Activated CD8-positive, alpha-beta memory T cell treated with anti-CD3 and anti-CD28 coated beads, Interleukin-2, amount 50 U/mL, for 4 hours (primary cell): ENCODE data around the gene SLF2.

Experiments used
- DNase-seq: peaks from one replicate; pipeline ENCODE4 v3.0.0-alpha.2; 2020

Gene SLF2

DNA sequence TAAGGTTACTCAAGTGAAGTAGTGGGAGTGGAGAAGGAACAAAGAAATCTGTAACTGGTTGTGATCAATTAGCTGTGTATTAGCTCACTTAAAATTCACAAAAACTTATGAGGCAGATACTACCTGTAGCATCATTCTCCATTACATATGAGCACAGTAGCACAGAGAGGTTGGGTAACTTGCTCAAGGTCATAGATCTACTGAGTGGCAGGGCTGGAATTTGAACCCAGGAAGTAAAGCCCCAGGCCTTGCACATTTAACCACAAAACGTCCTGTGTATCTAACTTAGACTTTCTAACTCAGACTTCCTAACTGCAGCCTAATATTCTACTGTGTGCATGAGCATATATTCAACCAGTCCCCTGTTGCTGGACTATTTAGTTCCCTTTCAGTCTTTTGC, 5.6 kb upstream of the SLF2 start:
- no peak for DNase-seq

DNA sequence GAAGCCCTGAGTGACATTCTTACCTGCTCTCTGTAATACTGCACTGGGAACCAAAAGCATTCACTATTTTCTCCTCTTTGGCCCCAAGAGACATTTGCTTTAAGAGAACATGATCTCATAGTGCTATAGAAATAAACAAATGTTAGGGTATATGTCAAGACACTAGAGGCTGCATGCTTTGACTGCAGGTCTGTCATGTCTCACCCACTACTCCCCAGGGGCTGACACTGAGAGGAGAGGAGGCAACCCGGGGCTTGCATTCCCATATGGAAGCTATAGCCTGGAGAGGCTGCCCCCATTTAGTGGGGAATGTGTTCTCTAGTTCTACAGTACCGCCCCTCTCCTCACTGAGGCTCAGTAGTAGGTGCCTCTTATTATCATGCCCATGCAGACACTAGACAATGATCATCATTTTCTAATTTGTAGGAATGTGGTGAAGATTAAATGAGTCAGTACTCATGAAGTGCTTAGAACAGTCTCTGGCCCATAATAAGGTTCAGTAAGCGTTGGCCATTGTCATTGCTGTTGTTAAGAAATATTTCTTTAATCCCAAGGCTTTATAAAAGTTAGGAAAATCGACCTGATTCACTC, 4.9 kb upstream of the SLF2 start:
- DNase-seq = no peak

DNA sequence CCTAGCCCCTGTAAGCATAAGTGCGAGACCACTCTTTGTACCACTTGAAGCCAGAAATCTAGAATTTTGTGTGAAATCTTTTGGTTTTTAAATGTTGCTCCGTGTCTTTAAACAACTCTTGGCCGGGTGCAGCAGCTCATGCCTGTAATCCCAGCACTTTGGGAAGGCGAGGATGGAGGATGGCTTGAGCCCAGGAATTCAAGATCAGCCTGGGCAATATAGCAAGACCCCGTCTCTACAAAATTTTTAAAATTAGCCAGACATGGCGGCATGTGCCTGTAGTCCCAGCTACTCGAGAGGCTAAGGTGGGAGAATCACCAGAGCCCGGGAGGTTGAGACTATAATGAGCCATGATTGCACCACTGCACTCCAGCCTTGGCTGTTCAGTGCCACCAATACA, 4.4 kb upstream of the SLF2 start:
- no peak for DNase-seq

DNA sequence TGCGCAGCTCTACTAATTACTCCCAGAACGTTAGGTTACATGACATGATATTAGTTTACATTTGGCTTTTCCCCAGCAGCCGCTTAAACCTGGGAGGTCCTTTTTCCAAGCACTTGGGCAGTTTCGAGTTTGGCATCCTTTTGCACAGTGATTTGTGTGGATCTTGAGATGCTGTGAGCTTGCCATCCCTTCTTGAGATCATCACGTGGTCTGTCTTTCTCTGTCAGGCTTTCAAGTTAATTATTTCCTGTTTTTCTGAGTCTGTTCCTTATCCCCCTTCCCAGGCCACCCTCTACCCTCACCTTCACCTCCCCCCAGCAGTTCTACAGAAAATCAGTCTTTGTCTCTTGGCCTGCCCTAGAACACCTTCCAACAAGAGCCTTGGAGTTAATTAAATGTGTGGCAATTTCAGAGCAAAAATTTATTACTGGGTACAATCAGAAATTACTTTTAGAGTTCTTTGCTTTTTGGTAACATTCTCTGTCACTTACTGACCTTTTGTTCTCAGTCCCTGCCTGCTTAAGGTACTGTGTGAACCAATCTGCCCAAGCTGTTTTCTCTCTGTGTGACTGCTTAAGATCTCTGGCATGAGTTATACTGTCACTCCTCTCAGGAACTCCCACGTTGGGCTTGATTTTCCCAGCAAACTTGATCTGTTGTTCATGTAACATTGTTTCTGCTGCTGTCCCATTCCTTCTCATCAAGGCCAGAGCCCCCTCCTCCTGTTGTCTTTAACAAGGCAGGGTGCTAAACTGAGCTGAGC, 3.1 kb upstream of the SLF2 start:
- DNase-seq = no peak

DNA sequence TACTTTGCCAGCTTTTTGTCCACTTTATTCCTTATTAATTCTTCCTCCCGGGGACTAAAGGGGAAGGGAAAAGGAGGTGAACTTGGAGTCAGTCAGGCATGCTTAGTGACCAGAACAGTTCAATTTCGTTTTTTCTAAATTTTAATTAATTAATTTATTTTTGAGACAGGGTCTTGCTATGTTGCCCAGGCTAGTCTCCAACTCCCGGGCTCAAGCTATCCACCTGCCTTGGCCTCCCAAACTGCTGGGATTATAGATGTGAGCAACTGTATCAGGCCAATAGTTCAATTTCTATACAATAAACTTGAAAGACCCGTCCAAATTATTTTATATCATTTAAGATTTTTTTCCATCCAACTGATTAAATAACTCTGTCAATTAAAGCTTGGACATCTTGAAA, 1.3 kb upstream of the SLF2 start:
- DNase-seq = no peak

DNA sequence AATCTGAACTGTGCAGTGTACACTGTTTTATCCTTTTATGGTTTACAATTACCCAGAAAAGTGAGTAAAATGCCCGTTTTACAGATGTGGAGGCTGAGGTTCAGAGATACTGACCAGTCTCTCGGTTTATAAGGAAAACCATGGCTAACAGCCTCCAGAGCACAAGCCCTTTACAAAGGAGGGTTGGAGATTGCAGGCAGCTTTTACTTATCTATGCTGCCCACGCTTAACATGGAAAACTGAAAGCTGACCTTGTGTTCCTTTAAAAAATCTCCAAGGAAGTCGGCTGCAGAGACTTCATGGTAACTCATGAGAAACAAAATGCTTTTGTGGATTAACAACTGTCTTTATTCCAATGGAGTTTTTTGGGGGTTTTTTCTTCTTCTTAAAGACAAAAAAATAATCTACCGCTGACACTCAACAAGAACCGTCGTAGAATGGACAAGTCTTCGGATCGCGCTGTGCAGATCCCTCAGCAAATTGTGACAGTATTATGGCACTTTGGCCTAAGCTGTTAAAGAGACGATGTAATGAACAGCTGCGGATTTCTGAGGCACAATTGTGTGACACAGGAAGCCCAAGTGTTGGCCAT, 654 bp upstream of the SLF2 start:
- DNase-seq = no peak

DNA sequence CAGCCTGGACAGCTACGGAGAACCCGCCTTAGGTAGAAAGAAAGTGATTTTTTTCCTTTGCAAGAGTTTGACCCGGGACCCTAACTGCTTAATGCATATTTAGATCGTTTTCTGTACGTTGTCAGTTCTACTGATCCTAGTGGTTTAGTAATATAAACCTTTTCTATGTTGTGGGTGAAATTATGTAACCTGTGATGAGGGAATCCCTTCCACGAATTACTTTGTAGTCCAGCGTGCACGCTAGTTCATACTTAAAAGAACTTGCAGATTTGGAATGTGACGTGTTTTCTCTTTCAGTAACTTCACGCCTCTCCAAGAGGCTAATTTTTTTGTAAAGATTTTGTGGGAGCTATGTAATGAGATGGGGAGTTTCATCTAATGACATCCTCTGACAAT, 705 bp downstream of the SLF2 start:
- no peak for DNase-seq

DNA sequence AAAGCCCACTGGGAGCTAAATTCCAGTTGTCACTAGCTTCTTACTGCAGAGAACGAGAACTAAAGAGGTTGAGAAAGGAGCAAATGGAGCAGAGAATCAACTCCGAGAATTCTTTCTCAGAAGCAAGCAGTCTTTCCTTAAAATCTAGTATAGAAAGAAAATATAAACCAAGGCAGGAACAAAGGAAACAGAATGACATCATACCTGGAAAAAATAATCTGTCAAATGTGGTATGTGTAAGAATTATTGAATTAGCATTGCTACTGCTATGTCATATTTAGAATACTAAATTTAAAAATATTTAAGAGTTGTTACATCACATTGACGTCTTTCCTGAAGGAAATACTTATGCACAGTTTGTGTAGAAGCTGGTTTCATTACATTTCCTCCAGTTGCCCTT, 4.3 kb downstream of the SLF2 start:
- DNase-seq = no peak

DNA sequence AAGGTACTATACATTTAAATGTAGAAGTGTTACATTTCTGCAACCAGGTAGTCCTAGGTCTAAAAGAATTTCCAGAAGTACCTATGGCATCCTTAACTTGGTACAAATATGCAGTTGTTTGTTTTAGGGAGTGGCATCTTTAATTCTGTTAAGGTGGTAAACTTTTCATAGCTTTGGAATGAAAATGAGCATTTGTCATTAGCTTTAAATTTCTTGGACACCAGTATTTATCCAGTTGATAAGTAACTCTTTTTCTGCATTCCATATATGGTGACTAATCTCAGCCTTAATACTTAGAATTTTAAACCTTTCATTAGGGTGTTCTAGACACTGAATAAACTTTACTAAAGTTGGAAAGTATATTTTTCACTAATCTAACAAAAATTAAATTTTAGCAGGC, 10.8 kb downstream of the SLF2 start:
- no peak for DNase-seq

DNA sequence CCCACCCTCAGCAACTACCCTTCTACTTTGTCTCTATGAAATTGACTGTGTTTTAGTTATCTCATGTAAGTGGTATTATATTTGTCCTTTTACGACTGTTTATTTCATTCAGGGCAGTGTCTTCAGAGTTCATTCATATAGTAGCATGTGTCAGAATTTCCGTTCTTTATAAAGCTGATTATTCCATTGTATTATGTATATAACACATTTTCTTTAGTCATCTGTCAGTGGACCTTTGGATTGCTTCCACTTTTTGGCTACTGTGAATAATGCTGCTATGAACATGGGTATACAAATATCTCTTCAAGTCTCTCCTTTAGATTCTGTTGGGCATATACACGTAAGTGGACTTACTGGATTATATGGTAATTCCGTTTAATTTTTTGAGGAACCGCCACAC, 14.5 kb downstream of the SLF2 start:
- DNase-seq = no peak

DNA sequence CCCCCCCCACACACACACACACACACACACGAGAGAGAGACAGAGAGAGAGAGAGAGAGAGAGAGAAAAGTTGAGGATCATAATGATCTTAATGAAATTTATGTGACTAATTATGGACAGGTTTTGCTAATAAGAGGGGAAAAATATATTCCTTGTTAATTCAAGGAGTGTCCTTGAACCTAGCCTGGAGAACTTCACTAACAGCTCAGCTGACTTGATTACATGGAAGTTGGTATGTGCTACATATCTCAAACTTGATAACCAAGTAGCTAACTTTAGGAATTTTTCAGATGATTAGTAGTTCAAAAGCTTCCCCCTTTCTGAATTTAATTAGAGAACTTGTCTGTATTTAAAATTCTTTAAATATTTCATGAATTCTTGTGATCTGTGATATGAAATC, 15.3 kb downstream of the SLF2 start:
- no peak for DNase-seq

DNA sequence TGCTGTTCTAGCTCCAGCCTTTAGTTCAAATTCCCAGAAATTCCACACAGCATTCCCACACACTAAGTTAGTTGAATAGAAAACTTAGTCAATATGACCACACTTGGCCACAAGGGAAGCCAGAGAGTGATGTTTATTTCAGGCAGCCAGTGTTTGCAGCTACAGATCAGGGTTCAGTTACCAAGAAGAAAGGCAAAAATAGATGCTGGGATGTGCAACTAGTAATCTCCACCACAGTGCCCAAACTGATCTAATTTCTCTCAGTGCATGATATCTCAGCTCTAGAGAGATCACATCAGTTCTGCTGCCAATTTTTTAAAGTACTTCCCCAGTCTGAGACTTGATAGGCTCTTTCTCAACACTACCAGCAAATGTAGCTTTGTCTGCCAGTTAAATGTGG, 17.6 kb downstream of the SLF2 start:
- no peak for DNase-seq

DNA sequence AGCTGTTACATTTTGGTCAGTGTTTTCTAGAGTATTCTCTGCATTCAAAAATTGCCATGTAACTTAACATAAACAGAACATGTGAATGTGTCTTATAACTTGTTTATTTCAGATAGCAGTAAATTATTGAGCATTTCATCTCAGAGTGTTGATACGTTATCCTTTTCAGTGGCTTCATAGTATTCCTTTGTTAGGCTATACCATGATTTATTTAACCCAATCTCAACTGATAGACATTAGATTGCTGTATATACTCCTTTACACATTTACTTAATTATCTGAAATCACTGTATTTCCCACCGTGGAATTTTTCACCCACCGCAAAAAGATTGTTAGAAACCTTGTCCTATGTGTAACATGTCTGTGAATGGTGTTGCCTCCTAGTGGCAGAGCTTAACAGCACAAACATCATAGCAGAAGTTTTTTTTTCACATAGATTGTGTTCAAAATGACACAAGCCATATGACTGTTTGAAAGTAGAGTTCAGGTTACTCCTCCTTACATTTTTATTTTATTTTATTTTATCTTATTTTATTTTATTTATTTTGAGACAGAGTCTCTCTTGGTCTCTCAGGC, 21.4 kb downstream of the SLF2 start:
- DNase-seq = no peak

DNA sequence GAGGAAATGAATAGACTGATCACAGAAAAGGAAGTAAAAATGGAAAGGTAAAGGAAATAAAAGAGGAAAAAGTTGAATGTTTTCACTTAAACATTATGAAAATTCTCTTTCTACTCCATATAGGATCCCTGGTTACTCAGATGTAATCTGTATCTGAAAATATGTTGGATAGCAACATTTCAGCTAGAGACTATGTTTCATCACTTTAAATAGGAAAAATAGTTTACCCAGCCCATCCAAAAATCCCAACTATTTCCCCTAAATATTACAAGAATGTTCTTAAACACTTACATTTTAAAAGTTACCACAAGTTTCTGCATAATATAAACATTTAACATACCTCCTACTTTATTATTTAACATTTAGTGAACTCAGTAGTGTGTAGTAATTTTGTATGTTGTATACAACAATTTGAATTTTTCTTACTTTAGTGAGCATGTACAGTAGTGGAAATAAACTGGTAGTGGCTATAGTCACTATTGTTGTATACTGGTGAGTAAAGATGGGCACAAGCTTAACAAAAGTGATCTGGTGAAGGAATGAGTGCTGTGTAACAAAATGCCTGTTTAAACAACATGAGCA, 27.1 kb downstream of the SLF2 start:
- no peak for DNase-seq

DNA sequence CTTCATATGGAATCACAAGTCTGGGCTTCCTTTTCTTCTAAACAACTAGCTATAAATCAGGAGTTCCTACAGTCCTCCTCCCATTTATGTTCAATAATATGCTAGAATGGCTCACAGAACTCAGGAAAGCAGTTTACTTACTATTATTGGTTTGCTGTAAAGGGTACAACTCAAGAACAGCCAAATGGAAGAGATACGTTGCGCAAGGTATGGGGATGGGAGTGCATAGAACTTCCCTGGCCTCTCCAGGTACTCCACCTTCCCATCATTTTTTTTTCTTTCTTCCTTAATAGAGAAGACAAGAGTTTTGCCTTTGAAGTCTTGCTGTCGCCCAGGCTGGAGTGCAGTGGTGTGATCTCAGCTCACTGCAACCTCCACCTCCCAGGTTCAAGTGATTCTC, 29.5 kb downstream of the SLF2 start:
- no peak for DNase-seq

DNA sequence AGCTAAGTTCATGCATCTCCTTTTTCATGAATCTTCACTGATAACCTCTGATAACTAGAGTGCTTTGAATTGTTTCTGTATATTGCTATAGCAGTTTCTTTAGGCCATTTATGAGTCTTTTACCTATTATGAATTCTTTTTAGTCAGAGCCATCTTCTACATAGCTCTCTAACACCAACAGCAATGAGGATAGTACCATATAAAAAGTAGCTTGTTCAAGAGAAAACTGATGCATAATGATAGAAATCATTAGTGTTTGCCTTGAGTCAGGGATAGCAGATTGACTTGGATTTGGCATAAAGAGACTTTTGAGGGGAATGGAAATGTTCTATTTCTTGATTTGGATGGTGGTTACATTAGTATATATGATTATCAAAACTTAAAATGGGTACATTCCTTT, 30.7 kb downstream of the SLF2 start:
- DNase-seq = no peak

DNA sequence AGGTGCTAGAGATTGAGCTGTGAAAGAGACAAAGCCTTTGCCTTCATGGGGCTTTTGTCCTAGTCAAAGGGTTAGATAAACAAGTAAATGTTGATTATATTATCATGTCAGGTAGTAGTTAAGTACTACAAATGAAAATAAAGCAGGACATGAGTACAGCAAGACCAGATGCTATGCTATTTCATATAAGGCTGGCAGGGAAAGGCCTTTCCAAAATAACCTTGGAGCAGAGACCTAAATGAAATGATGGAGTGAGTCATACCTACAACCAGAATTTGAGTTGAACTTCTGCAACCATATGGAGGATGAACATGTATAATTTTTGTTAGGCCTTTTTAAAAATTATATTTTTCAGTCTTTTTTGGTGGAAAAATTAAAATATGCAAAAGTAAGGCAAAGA, 33.0 kb downstream of the SLF2 start:
- no peak for DNase-seq

DNA sequence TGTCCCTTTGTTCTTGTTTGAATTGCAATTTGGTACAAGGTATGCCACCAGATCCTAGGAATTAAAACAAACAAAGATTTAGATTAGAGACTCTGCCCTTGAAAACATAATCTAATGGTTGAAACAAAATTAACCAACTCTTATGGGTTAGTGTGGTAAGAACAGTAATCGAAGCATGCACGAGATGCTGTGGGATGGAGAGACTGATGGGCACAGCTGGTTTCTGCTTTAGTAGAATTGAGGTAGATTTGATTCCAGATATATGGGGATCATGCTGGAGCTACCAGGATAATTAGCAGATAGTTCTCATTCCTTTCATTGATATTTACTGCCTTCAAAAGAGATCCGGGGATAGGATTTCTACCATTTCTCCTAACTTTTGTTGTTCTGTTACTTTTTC, 36.2 kb downstream of the SLF2 start:
- DNase-seq = no peak

DNA sequence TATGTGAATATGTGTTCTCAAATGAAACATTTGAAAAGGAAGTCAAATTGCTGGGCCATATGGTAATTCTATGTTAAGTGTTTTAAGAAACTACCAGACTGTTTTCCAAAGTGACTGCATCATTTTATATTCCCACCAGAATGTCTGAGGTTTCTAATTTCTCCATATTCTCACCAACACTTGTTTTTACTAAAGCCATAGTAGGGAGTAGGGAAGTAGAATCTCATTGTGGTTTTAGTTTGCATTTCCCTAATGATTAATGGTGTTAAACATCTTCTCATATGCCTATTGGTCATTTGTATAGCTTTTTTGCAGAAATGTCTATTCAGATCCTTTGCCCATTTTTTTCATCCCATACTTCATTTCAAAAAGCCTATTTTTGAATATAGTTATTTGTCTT, 47.5 kb downstream of the SLF2 start:
- DNase-seq = no peak

DNA sequence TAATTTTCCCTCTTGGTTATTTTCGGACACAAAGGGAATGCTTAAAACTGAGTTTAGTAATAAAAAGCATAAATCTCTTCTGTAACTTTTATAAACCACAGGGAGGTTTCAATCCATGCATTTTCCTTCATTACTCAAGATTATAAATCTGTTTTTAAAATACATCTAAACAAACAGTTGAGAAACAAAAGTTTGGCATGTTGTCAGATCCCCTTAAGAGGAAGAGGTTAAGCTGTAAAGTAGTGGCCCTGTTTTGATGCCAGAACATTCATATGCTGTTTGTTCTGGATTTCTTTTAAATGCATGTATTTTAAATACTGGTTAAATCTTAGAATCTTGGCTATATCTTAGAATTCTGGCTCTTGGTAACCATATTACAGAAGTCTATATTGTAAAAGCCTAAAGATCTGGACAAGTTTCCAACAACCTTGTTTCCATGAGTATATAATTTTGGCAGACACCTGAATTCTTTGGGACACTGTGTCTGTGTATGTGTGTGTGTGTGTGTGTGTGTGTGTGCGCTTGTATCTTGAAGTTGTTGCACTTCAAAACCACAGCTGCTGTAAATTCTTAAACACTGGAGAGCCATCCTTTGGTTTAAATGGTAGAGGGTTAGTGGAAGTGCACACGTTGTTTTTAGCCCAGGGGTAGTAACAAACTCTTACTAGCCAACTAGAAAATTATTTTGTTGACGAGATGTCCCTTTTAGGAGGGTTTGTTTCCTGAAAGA, 49.8 kb downstream of the SLF2 start:
- DNase-seq = no peak

DNA sequence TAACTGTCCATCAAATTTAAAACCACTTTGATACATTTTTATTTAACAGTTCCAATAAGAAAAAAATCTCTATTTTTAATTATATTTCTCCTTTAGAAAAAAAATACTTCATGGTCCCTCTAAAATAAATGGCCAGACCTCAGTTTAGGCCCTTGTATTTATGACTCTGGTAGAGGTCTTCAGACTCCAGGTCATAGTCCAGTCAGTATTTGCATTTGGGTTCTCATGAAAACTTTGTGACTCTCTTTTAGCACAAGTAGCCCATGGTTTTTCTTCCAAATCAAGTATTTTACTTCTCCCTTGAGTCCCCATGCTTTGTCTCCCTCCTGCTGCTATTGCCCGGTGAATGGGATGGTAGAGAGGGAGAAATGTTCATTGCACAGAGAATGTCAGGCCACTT, 51.1 kb downstream of the SLF2 start:
- no peak for DNase-seq

DNA sequence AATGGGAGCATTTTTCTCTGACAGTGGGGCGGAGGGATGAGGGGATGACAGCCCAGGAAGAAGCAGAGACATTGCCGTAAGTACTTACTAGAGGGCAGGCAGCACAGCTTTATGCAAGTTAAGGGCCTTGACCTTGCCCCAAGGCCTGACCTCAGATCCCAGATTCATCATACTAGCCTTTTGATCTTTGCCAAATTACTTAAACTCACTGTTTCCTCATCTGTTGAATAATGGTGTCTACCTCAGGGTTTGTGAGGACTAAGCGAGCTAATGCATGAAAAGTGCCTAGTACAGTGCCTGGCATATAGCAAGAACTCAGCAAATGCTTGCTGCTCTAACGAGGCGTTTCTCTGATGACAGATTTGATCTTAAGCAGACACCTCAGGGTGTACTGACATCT, 53.1 kb downstream of the SLF2 start:
- no peak for DNase-seq

DNA sequence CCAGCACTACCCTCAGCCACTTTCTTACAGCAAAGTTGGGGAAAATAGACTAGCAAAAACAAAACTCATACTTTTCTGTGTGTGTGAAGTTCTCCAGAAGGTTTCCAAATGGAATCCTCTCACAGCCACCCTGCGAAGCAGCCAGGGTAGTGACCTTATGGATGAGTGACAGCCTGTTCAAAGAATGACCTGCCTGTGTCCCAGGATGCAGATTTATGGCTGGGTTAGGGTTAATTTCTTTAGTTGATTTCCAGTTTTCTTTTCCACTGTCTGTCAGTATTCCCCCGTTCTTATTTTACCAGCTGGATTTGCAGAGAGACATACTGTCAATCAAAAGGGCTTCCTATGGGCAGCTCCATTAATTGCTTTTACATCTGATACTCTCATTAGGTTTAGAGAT, 54.1 kb downstream of the SLF2 start:
- DNase-seq = no peak
